Stomach (tissue), 9 donors: Measurements from ENCODE around the gene ETFBKMT. TPM values are rescaled to one million over a fixed set of nuclear protein-coding genes. Genes with fewer than 3 reads are reported as not detected.

ENCODE experiments used
- DNase-seq, 2 donors: peaks; one replicate each; pipeline versions ENCODE4 v3.0.0 to v3.0.0-alpha.2; 2013 to 2019
- H3K27ac ChIP-seq, 5 donors: fragments of 200-600 bp in 4 of 5; sonication (generic) in 4 of 5; one replicate each; pipeline ENCODE4 v1.5.1; 2013 to 2019; ENCODE audit warnings: mild to moderate bottlenecking in 1 of 5, moderate library complexity in 1 of 5
- H3K27me3 ChIP-seq, 3 donors: fragments of 200-600 bp; sonication (generic); one replicate each; pipeline ENCODE4 v1.5.1; 2017 to 2019; ENCODE audit warnings: mixed run types in 1 of 3
- H3K36me3 ChIP-seq, 4 donors: fragments of 200-600 bp; sonication (generic); 1 replicate in 3 of 4; 2 replicates in 1 of 4; pipeline ENCODE4 v1.5.1; 2016 to 2019
- H3K4me1 ChIP-seq, 4 donors: fragments of 200-600 bp; sonication (generic); one replicate each; pipeline ENCODE4 v1.5.1; 2016 to 2019
- H3K4me3 ChIP-seq, 4 donors: fragments of 200-600 bp; sonication (generic) in 3 of 4; one replicate each; pipeline ENCODE4 v1.5.1; 2016 to 2019; ENCODE audit warnings: mild to moderate bottlenecking in 1 of 4
- H3K9me3 ChIP-seq, 4 donors: fragments of 200-600 bp; sonication (generic); one replicate each; pipeline ENCODE4 v1.5.1; 2016 to 2019
- EP300 ChIP-seq: sonication (generic); formaldehyde crosslinking; IDR thresholded peaks from one replicate; pipeline ENCODE4 v1.6.1; 2017; ENCODE audit warnings: antibody characterized with exemption
- POLR2A ChIP-seq, 4 donors: fragments of 450-650 bp; IDR thresholded peaks; one replicate each; pipeline ENCODE4 v1.6.1; 2016; ENCODE audit warnings: antibody characterized with exemption in 4 of 4, control low read depth in 2 of 4, mild to moderate bottlenecking in 1 of 4, moderate library complexity in 1 of 4
- POLR2AphosphoS5 ChIP-seq, 3 donors: sonication (generic); formaldehyde crosslinking; IDR thresholded peaks; one replicate each; pipeline ENCODE4 v1.6.1; 2016; ENCODE audit warnings: antibody characterized with exemption in 3 of 3
- WGBS, 5 donors: extraction: QIAGEN DNeasy Blood & Tissue Kit in 3 of 5; methylation state at CpG; one replicate each; pipeline versions ENCODE4 v1.1.5 to v1.1.7; 2013 to 2018; 5-methylcytosine and 5-hydroxymethylcytosine counted together
- intact Hi-C: fragments of 100-400 bp; cut with DNase I; formaldehyde crosslinking; loops from one replicate; pipeline ENCODE4 v1.15.1; 2023; ENCODE audit warnings: low total_unique reads
- polyA plus RNA-seq, 3 donors: library from polyadenylated mRNA; stranded (reverse); fragments of 200-250 nt; gene quantifications; one replicate each; pipeline ENCODE4 v1.2.3, GENCODE V29; 2013
- total RNA-seq, 5 donors: library from RNA; depleted of rRNA; stranded (reverse); fragments of >200 nt; gene quantifications; one replicate each; pipeline versions ENCODE4 v1.1.0 to v1.2.3, GENCODE V29; 2014 to 2016
- TF ChIP-seq, protein P1 (sequence below), 7 experiments: fragments of 450-650 bp in 4 of 7; fragments of 200-600 bp in 3 of 7; sonication (generic) in 3 of 7; IDR thresholded peaks; one replicate each; pipeline ENCODE4 v1.5.1; 2016 to 2019; ENCODE audit warnings: antibody characterized with exemption in 7 of 7, control low read depth in 2 of 7, mild to moderate bottlenecking in 1 of 7
- donor health status: healthy with polysubstance abuse.
- donor health status: Bipolar disorder and iron deficiency.
- donor health status: healthy.

Gene ETFBKMT
- total and polyA plus RNA-seq, 8 donors = 1.1 to 5.0 (median 3.1) TPM; not detected in 1

DNA sequence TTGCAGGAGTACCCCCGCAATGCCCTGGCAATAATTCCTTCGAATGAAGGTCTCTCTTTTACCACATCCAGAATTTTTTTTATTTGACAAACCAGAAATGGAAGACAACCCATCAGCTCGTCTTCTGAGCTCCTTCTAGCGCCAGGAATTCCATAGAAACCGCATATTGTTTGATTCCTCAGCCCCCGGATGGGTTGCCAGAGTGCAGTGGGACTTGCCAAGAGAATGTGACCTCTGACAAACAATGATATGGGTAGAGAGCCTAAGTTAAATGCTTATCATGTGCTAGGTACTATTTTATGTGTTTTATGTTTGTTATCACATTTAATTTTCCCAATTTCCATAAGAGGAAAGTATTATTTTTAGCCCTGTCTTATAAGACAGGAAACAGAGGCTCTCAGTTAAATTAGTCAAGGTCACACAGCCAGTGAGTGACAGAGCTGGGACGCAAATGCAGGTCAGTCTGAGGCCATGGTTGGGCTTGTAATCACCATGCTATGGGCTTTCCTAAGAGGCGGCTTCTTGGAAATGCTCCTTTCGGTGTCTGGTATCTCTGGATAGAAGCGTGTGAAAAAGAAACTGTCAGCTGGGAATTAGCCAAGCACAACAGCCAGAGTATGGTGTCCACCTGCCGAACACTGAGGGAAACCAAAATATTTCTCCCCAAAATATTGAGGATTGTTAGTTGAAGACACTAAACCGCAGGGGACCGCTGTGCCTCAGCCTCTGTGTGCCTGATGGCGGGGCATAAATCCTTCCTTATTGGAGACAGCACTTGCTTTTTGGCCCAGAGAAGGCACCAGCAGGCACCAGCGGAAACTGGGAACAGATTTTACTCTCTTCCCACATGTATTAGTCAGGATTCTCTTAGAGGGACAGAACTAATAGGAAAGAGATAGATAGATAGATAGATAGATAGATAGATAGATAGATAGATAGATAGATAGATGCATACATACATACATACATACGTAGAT lies 29.4 kb upstream of the ETFBKMT start:
- 49 to 71% (median 50%) methylated on average over 16 of the region's 16 CpGs for WGBS, 5 donors
- TF ChIP-seq POLR2AphosphoS5 (IDR thresholded peaks at IDR 0.05) = peak in 1 of 3 donors; percentile 8
- TF ChIP-seq, protein P1, sequence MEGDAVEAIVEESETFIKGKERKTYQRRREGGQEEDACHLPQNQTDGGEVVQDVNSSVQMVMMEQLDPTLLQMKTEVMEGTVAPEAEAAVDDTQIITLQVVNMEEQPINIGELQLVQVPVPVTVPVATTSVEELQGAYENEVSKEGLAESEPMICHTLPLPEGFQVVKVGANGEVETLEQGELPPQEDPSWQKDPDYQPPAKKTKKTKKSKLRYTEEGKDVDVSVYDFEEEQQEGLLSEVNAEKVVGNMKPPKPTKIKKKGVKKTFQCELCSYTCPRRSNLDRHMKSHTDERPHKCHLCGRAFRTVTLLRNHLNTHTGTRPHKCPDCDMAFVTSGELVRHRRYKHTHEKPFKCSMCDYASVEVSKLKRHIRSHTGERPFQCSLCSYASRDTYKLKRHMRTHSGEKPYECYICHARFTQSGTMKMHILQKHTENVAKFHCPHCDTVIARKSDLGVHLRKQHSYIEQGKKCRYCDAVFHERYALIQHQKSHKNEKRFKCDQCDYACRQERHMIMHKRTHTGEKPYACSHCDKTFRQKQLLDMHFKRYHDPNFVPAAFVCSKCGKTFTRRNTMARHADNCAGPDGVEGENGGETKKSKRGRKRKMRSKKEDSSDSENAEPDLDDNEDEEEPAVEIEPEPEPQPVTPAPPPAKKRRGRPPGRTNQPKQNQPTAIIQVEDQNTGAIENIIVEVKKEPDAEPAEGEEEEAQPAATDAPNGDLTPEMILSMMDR (IDR thresholded peaks at IDR 0.05) = no peak
- Histone ChIP-seq H3K27ac (no peak overlapping the region), H3K4me1 (peaks cover 0 to 12% (median 9%) of the 10 kb centered on the region in 4 donors), H3K4me3 (no peak overlapping the region), H3K36me3 (no peaks in the 10 kb centered on the region), H3K9me3 (no peaks in the 10 kb centered on the region), H3K27me3 (no peaks in the 10 kb centered on the region)
- peak; percentile 1 to 75 for DNase-seq
- intact Hi-C loops = no loop called here

DNA sequence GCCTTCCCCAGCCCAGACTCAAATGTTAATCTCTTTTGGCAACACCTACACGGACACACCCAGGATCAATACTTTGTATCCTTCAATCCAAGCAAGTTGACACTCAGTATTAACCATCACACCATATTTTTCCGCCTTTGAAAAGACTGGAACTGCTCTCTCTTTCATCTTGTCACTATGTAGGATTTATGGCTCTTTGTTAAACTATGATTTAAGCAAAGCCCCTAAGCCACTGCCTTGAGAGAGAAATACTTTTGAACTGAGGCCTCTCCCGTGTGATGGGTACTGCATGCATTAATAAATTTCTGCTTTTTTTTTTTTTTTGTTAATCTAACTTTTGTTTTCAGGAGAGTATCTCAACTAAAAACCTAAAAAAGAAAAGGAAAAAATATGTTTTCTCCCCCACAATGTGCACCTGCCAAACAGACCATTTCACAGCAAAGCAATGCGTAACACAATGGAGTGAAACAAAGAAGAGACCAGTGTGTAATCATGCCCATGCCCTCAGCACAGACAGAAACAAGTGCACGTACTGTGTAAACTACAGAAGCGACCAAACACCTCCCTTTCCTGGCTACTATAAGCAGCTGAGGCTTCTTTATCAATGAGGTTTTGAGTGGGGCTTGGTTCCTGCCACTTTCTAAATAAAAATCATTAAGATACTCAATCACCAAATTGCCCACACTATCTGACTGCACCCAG lies 28.3 kb upstream of the ETFBKMT start:
- intact Hi-C loops = no loop called here
- H3K36me3 ChIP-seq = no peaks in the 10 kb centered on the region
- no peaks in the 10 kb centered on the region for H3K27me3 ChIP-seq
- no peak for DNase-seq
- TF ChIP-seq POLR2AphosphoS5 (IDR thresholded peaks at IDR 0.05) (no peak), POLR2A (IDR thresholded peaks at IDR 0.05) (no peak), EP300 (no peak)
- TF ChIP-seq, protein P1 (IDR thresholded peaks at IDR 0.05) = no peak
- H3K4me1 ChIP-seq = peaks cover 0 to 12% (median 9%) of the 10 kb centered on the region in 4 donors
- no peak overlapping the region for H3K27ac ChIP-seq
- H3K9me3 ChIP-seq = no peaks in the 10 kb centered on the region
- H3K4me3 ChIP-seq = no peak overlapping the region
- 83 to 91% (median 88%) methylated on average over 6 of the region's 6 CpGs for WGBS, 5 donors

DNA sequence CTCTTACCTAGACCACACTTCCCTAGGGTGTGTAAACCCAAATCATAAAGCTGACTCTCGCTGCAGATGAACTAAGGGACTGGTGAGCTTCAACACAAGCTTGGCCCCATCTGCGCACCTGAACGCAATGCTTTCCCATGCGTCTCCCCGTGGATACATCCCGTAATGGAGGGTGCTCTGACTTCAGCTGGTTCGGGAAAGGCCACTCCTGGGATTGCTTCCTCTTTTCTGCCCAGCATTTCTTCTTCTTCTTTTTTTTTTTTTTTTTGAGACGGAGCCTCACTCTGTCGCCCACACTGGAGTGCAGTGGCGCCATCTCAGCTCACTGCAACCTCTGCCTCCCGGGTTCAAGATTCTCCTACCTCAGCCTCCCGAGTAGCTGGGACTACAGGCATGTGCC lies 27.7 kb upstream of the ETFBKMT start:
- 85 to 96% (median 92%) methylated on average over 12 of the region's 12 CpGs for WGBS, 5 donors
- intact Hi-C loops = no loop called here

GRCh38 chr12:31633464-31633863 lies 26.0 kb upstream of the ETFBKMT start:
- 78 to 92% (median 87%) methylated on average over 4 of the region's 4 CpGs for WGBS, 5 donors
- TF ChIP-seq EP300 (no peak), POLR2A (IDR thresholded peaks at IDR 0.05) (no peak), POLR2AphosphoS5 (IDR thresholded peaks at IDR 0.05) (no peak)
- TF ChIP-seq, protein P1 (IDR thresholded peaks at IDR 0.05) = no peak
- intact Hi-C loops = no loop called here

More for the DNA sequence above, 27.7 kb upstream of the ETFBKMT start:
- Histone ChIP-seq H3K4me3 (no peak overlapping the region), H3K27me3 (no peaks in the 10 kb centered on the region), H3K4me1 (peaks cover 0 to 14% (median 10%) of the 10 kb centered on the region in 4 donors), H3K36me3 (no peaks in the 10 kb centered on the region), H3K9me3 (no peaks in the 10 kb centered on the region), H3K27ac (no peak overlapping the region)
- no peak for DNase-seq
- TF ChIP-seq POLR2A (IDR thresholded peaks at IDR 0.05) (no peak), POLR2AphosphoS5 (IDR thresholded peaks at IDR 0.05) (no peak), EP300 (no peak)
- TF ChIP-seq, protein P1 (IDR thresholded peaks at IDR 0.05) = no peak

More at GRCh38 chr12:31633464-31633863, 26.0 kb upstream of the ETFBKMT start:
- no peak for DNase-seq
- no peak overlapping the region for H3K27ac ChIP-seq
- no peaks in the 10 kb centered on the region for H3K9me3 ChIP-seq
- no peak overlapping the region for H3K4me3 ChIP-seq
- peaks cover 0 to 14% (median 10%) of the 10 kb centered on the region in 4 donors for H3K4me1 ChIP-seq
- no peaks in the 10 kb centered on the region for H3K36me3 ChIP-seq
- no peaks in the 10 kb centered on the region for H3K27me3 ChIP-seq
